ENCODE measurements around the gene PRSS23.

PRSS23 gene

GRCh38 chr11:86783661-86784060 lies 16.7 kb upstream of the PRSS23 start:
- Histone ChIP-seq H3K27me3 (replicated peaks; ENCODE audit: control insufficient read depth, insufficient read depth, low read length) (no peaks in the 10 kb centered on the region), H3K36me3 (ENCODE audit: control insufficient read depth, insufficient read depth, low read length) (no peaks in the 10 kb centered on the region), H3K4me3 (replicated peaks; ENCODE audit: low read depth, low read length) (no peak overlapping the region)
- DNase-seq (ENCODE audit: extremely low read depth, insufficient read length) = no peak
- TF ChIP-seq CTCF (IDR thresholded peaks at IDR 0.05; ENCODE audit: insufficient read depth, low read length, poor library complexity, severe bottlenecking) = no peak

DNA sequence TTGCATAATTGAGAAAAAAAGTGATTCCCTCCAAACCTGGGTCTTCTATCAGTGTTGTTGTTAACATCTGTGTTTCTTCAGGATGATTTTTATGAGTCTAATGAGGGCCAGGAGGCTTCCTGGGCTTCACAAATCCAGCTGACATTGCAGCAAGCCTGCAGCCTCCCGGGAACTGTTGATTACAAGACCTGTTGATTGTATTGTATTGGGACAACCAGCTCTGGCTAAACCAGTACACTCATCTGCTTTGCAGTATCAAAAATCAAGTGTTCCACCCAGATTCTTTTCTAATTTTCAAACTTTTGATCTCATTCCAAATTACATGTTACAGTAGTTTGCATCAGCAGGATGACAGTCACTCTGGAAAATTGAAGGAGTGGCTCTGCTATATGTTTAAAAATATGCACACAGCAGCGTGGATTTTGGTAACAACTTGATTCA lies 16.1 kb upstream of the PRSS23 start:
- no peaks in the 10 kb centered on the region for H3K27me3 ChIP-seq (replicated peaks; ENCODE audit: control insufficient read depth, insufficient read depth, low read length)
- no peak overlapping the region for H3K4me3 ChIP-seq (replicated peaks; ENCODE audit: low read depth, low read length)
- DNase-seq (ENCODE audit: extremely low read depth, insufficient read length) = no peak
- no peak for TF ChIP-seq CTCF (IDR thresholded peaks at IDR 0.05; ENCODE audit: insufficient read depth, low read length, poor library complexity, severe bottlenecking)
- no peaks in the 10 kb centered on the region for H3K36me3 ChIP-seq (ENCODE audit: control insufficient read depth, insufficient read depth, low read length)

- TF ChIP-seq CTCF (IDR thresholded peaks at IDR 0.05; ENCODE audit: insufficient read depth, low read length, poor library complexity, severe bottlenecking) = no peak
- Histone ChIP-seq H3K4me3 (replicated peaks; ENCODE audit: low read depth, low read length) (no peak overlapping the region), H3K27me3 (replicated peaks; ENCODE audit: control insufficient read depth, insufficient read depth, low read length) (no peaks in the 10 kb centered on the region), H3K36me3 (ENCODE audit: control insufficient read depth, insufficient read depth, low read length) (no peaks in the 10 kb centered on the region)
- no peak for DNase-seq (ENCODE audit: extremely low read depth, insufficient read length)
Observed at GRCh38 chr11:86785576-86785975, 14.8 kb upstream of the PRSS23 start.

DNA sequence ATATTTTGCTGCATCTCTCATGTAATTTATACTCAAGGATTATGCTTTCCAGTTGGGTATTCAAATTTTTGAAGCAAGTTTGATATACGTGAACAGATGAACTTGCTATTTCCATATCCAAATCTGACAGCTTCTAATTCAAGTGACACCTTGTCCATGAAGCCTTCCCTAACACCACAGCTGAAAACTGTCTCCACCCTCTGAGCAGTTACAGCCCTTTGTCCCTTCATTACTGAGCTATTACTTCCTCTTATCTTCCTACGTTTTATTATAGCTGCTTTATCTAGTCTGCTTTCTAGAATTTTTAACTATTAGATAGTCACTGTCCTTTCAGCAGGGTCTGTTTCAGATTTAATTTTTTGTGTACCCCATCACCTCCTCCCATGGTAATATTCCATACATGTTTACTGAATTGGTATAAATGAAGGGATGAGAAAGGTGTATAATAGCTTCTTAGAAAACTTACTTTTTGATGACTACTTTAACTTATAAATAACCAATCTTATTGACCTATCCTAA lies 13.3 kb upstream of the PRSS23 start:
- DNase-seq (ENCODE audit: extremely low read depth, insufficient read length) = no peak
- no peaks in the 10 kb centered on the region for H3K36me3 ChIP-seq (ENCODE audit: control insufficient read depth, insufficient read depth, low read length)
- no peaks in the 10 kb centered on the region for H3K27me3 ChIP-seq (replicated peaks; ENCODE audit: control insufficient read depth, insufficient read depth, low read length)
- H3K4me3 ChIP-seq (replicated peaks; ENCODE audit: low read depth, low read length) = no peak overlapping the region
- TF ChIP-seq CTCF (IDR thresholded peaks at IDR 0.05; ENCODE audit: insufficient read depth, low read length, poor library complexity, severe bottlenecking) = no peak

- Histone ChIP-seq H3K27me3 (replicated peaks; ENCODE audit: control insufficient read depth, insufficient read depth, low read length) (no peaks in the 10 kb centered on the region), H3K4me3 (replicated peaks; ENCODE audit: low read depth, low read length) (no peak overlapping the region), H3K36me3 (ENCODE audit: control insufficient read depth, insufficient read depth, low read length) (no peaks in the 10 kb centered on the region)
- TF ChIP-seq CTCF (IDR thresholded peaks at IDR 0.05; ENCODE audit: insufficient read depth, low read length, poor library complexity, severe bottlenecking) = no peak
- DNase-seq (ENCODE audit: extremely low read depth, insufficient read length) = no peak
Observed at GRCh38 chr11:86787656-86788055, 12.7 kb upstream of the PRSS23 start.

- Histone ChIP-seq H3K4me3 (replicated peaks; ENCODE audit: low read depth, low read length) (no peak overlapping the region), H3K36me3 (ENCODE audit: control insufficient read depth, insufficient read depth, low read length) (no peaks in the 10 kb centered on the region), H3K27me3 (replicated peaks; ENCODE audit: control insufficient read depth, insufficient read depth, low read length) (no peaks in the 10 kb centered on the region)
- TF ChIP-seq CTCF (IDR thresholded peaks at IDR 0.05; ENCODE audit: insufficient read depth, low read length, poor library complexity, severe bottlenecking) = no peak
- no peak for DNase-seq (ENCODE audit: extremely low read depth, insufficient read length)
Observed at GRCh38 chr11:86790195-86790725, 10.1 kb upstream of the PRSS23 start.

Measured in GM06990 (cell line).